BJ (cell line): Measurements from ENCODE around the gene ZPBP2. TPM values are rescaled to one million over a fixed set of nuclear protein-coding genes. Genes with fewer than 3 reads are reported as not detected.

Experiments used
- CTCF ChIA-PET: fragments of 350-600 bp; formaldehyde crosslinking; extraction: SDS; loops from one replicate; lab custom pipeline; 2021; ENCODE audit warnings: antibody characterized with exemption, inconsistent platforms; lab: Yijun Ruan, JAX
- POLR2A ChIA-PET: fragments of 300-600 bp; sonication (Branson Sonifier 250); formaldehyde crosslinking; extraction: SDS; loops from one replicate; lab custom pipeline; 2021; ENCODE audit warnings: antibody characterized with exemption; lab: Charles Lee
- DNase-seq: peaks from one replicate; pipeline ENCODE4 v3.0.0-alpha.2; 2011; ENCODE audit warnings: low read depth
- H3K27me3 ChIP-seq: 2 replicates; pipeline ENCODE4 v1.6.0; 2011; ENCODE audit warnings: low read length; ENCODE audit not compliant: control insufficient read depth, insufficient read depth
- H3K36me3 ChIP-seq: 2 replicates; pipeline ENCODE4 v1.5.1; 2011; ENCODE audit warnings: low read length; ENCODE audit not compliant: control insufficient read depth, insufficient read depth
- H3K4me3 ChIP-seq: 2 replicates; pipeline ENCODE4 v1.5.1; 2011; ENCODE audit warnings: low read depth, mild to moderate bottlenecking, control low read depth, low read length
- polyA minus RNA-seq: library from RNA; depleted of rRNA, polyadenylated mRNA; stranded (reverse); fragments of >200 nt; gene quantifications from 2 replicates; pipeline ENCODE4 v1.2.3, GENCODE V29; 2011; rRNA and poly(A)+ RNA removed
- polyA plus RNA-seq: library from polyadenylated mRNA; depleted of rRNA; stranded (reverse); fragments of >200 nt; gene quantifications from 2 replicates; pipeline ENCODE4 v1.2.3, GENCODE V29; 2011; rRNA removed
- TF ChIP-seq, protein P1 (sequence below): IDR thresholded peaks from 2 replicates; pipeline ENCODE4 v1.5.1; 2011; ENCODE audit warnings: low read depth, mild to moderate bottlenecking, control low read depth, inconsistent platforms, low read length, moderate library complexity; ENCODE audit not compliant: insufficient read depth

Gene ZPBP2, protein sequence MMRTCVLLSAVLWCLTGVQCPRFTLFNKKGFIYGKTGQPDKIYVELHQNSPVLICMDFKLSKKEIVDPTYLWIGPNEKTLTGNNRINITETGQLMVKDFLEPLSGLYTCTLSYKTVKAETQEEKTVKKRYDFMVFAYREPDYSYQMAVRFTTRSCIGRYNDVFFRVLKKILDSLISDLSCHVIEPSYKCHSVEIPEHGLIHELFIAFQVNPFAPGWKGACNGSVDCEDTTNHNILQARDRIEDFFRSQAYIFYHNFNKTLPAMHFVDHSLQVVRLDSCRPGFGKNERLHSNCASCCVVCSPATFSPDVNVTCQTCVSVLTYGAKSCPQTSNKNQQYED
- polyA plus RNA-seq = not detected in 2 replicates
- polyA minus RNA-seq = not detected in 2 replicates

DNA sequence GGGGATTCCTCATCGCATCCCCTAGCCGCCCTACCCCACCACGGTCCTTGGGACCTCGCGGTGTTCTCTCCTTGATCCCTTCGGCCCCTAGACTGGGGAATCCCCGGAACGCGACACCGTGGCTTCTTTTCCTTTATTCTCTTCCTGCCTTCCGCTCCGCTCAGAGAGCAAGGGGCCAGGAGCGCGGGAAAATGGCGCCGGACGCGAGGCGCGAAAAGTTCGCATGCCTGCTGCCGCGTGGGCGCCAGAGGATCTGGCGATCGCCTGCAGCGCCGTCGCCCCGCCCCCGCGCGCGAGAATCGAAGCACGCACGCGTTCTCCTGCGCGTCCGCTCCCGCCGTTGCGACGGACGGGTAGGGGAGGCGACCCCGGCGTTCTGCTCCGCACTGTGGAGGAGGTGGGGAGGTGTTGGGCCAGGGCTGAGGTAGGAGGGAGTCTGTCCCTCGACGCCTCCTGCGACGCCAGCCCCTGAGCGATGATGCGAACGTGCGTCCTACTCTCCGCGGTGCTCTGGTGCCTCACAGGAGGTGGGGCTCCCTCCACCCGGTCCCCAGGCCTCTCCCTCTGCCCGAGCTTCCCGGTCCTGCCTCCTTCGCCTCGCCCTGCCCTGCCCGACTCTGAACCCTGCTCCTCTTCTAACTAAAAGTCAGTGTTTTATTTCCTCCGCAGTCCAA, at the start of gene ZPBP2:
Gene ZPBP2, plus strand, starts transcription at position 323 of the 674 bp plus-strand sequence. Its CDS starts 153 bp downstream, at position 476.
- CTCF ChIA-PET = no interaction called here
- DNase-seq = no peak

DNA sequence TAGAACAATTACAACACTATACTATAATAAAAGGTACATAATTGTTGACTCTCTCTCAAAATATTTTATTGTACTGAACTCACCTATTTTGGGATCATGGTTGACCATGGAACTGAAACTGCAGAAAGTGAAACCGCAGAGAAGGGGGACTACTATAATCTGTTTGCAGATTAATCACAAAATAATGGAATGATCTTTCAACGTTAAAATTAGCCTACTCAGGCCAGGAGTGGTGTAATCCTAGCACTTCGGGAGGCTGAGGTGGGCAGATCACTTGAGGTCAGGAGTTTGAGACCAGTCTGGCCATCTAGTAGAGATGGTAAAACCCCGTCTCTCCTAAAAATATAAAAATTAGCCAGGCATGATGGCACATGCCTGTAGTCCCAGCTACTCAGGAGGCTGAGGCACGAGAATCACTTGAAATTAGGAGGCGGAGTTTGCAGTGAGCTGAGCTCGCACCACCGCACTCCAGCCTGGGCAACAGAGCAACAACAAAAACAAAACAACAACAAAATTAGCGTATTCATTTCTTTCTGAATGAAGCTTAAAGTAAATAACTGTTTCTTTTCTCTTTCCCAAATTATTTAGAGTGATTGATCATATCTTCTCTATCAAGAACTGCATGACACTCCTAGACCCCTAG, 49.5 kb upstream of the ZPBP2 start:
- ChIA-PET CTCF (no interaction called here), POLR2A (no interaction called here)
- Histone ChIP-seq H3K27me3 (peaks cover 6% of the 10 kb centered on the region), H3K36me3 (no peaks in the 10 kb centered on the region), H3K4me3 (no peak overlapping the region)
- TF ChIP-seq, protein P1, sequence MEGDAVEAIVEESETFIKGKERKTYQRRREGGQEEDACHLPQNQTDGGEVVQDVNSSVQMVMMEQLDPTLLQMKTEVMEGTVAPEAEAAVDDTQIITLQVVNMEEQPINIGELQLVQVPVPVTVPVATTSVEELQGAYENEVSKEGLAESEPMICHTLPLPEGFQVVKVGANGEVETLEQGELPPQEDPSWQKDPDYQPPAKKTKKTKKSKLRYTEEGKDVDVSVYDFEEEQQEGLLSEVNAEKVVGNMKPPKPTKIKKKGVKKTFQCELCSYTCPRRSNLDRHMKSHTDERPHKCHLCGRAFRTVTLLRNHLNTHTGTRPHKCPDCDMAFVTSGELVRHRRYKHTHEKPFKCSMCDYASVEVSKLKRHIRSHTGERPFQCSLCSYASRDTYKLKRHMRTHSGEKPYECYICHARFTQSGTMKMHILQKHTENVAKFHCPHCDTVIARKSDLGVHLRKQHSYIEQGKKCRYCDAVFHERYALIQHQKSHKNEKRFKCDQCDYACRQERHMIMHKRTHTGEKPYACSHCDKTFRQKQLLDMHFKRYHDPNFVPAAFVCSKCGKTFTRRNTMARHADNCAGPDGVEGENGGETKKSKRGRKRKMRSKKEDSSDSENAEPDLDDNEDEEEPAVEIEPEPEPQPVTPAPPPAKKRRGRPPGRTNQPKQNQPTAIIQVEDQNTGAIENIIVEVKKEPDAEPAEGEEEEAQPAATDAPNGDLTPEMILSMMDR = no peak
- no peak for DNase-seq

More for the DNA sequence above, at the start of gene ZPBP2:
- peaks cover 30% of the 10 kb centered on the region for H3K27me3 ChIP-seq
- TF ChIP-seq, protein P1 = no peak
- POLR2A ChIA-PET = interaction anchor here (0.6 kb wide), 1 partner anchor 975 kb away, joined by 3 read pairs; no protein-coding TSS in a partner anchor
- no peaks in the 10 kb centered on the region for H3K36me3 ChIP-seq
- H3K4me3 ChIP-seq = no peak within 1 kb of the TSS

DNA sequence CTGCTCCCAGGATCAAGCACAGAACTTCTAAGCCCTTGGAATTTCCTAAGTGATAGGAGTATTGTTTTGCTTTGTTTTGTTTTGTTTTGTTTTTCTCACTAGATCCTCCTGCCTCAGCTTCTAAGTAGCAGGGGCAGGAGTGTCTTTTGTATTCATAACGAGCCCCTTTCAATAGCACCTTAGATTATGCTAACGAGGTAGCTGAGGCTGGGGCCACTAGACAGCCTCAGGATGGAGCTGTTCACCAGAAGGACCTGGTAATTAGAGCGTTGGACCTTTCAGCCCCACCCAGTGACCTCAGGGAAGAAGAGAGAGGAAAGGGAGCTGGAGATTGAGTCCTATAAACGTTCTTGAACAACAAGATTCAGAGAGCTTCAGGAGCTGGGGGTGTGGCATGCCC, 47.5 kb upstream of the ZPBP2 start:
- no peaks in the 10 kb centered on the region; the same call in 1 of the 2 replicates for H3K27me3 ChIP-seq
- ChIA-PET CTCF (interaction anchor here (1.0 kb wide), 1 partner anchor 82 kb away, joined by 3 read pairs; no protein-coding TSS in a partner anchor), POLR2A (no interaction called here)
- TF ChIP-seq, protein P1 = no peak
- H3K4me3 ChIP-seq = no peak overlapping the region
- no peak for DNase-seq
- no peaks in the 10 kb centered on the region for H3K36me3 ChIP-seq

DNA sequence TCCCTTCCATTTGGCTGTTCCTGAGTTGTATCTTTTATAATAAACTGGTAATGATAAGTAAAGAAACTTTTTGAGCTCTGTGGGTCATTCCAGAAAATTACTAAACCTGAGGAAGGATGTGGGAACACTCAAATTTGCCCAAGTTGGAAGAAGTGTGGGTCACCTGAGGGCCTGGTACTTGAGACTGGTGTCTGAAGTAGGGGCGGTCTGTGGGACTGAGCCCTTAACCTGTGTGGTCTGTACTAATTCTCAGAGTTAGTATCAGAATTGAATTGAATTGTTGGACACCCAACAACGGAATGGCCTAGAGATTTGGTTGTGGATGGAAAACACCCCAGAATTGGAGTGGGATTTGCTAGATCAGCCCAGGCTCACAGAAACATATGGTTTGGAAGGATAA, 47.0 kb upstream of the ZPBP2 start:
- Histone ChIP-seq H3K4me3 (no peak overlapping the region), H3K36me3 (no peaks in the 10 kb centered on the region), H3K27me3 (no peaks in the 10 kb centered on the region; the same call in 1 of the 2 replicates)
- ChIA-PET POLR2A (no interaction called here), CTCF (interaction anchor here (1.0 to 1.2 kb wide), 3 partner anchors 26 to 199 kb away, joined by 3 read pairs; no protein-coding TSS in a partner anchor)
- TF ChIP-seq, protein P1 = no peak
- DNase-seq = no peak
